OCI-LY1 (cell line): ENCODE measurements around the gene ADCYAP1R1.

Experiments used
- H2AFZ ChIP-seq: fragments of 200-600 bp; sonication (generic), shearing (Covaris generic); 2 replicates; pipeline ENCODE4 v1.6.0; 2014; ENCODE audit warnings: antibody characterized with exemption, mild to moderate bottlenecking, low read length
- H3F3A ChIP-seq: fragments of 200-600 bp; sonication (generic), shearing (Covaris generic); 2 replicates; pipeline ENCODE4 v1.6.0; 2014; ENCODE audit warnings: mild to moderate bottlenecking, antibody characterized with exemption, low read length, moderate library complexity; ENCODE audit not compliant: insufficient read depth
- H3K27ac ChIP-seq: fragments of 200-600 bp; sonication (generic); 2 replicates; pipeline ENCODE4 v1.5.1; 2014; ENCODE audit warnings: low read length, mixed run types, mild to moderate bottlenecking, low read depth; ENCODE audit not compliant: poor library complexity, severe bottlenecking
- H3K27me3 ChIP-seq: fragments of 200-600 bp; sonication (generic); 2 replicates; pipeline ENCODE4 v1.6.0; 2014; ENCODE audit warnings: antibody characterized with exemption, mild to moderate bottlenecking, low read length, moderate library complexity; ENCODE audit not compliant: insufficient read depth
- H3K36me3 ChIP-seq: fragments of 200-600 bp; sonication (generic); 2 replicates; pipeline ENCODE4 v1.6.1; 2014; ENCODE audit warnings: mild to moderate bottlenecking, antibody characterized with exemption, low read length, moderate library complexity, mixed read lengths; ENCODE audit not compliant: insufficient read depth
- H3K4me1 ChIP-seq: fragments of 200-600 bp; sonication (generic); 2 replicates; pipeline ENCODE4 v1.5.1; 2014; ENCODE audit warnings: mild to moderate bottlenecking, low read length, moderate library complexity; ENCODE audit not compliant: insufficient read depth, severe bottlenecking
- H3K4me2 ChIP-seq: fragments of 200-600 bp; sonication (generic), shearing (Covaris generic); 2 replicates; pipeline ENCODE4 v1.6.1; 2014; ENCODE audit warnings: low read length
- H3K4me3 ChIP-seq: fragments of 200-600 bp; sonication (generic); 2 replicates; pipeline ENCODE4 v1.5.1; 2014; ENCODE audit warnings: low read length, low read depth, mild to moderate bottlenecking, mixed read lengths; ENCODE audit not compliant: poor library complexity, severe bottlenecking
- H3K79me2 ChIP-seq: fragments of 200-600 bp; shearing (Covaris generic); 2 replicates; pipeline ENCODE4 v1.6.1; 2016; ENCODE audit warnings: mixed run types, low read length, mixed read lengths; ENCODE audit not compliant: insufficient read depth
- H3K9ac ChIP-seq: fragments of 200-600 bp; sonication (generic), shearing (Covaris generic); 2 replicates; pipeline ENCODE4 v1.6.1; 2014; ENCODE audit warnings: mild to moderate bottlenecking, low read length, mixed read lengths
- H3K9me2 ChIP-seq: fragments of 200-600 bp; sonication (generic), shearing (Covaris generic); 2 replicates; pipeline ENCODE4 v1.6.1; 2014; ENCODE audit warnings: low read depth, mild to moderate bottlenecking, low read length, mixed read lengths
- H3K9me3 ChIP-seq: fragments of 200-600 bp; shearing (Covaris generic); 2 replicates; pipeline ENCODE4 v1.6.1; 2014; ENCODE audit warnings: low read length, mixed read lengths
- H4K20me1 ChIP-seq: fragments of 200-600 bp; sonication (generic), shearing (Covaris generic); 2 replicates; pipeline ENCODE4 v1.6.0; 2016; ENCODE audit warnings: mild to moderate bottlenecking, low read length; ENCODE audit not compliant: insufficient read depth
- CTCF ChIP-seq: fragments of 200-600 bp; sonication (generic), shearing (Covaris generic); IDR thresholded peaks from 2 replicates; pipeline ENCODE4 v1.5.1; 2017; ENCODE audit warnings: mild to moderate bottlenecking, antibody characterized with exemption, low read length, moderate library complexity, mixed read lengths
- EZH2 ChIP-seq: fragments of 200-600 bp; sonication (generic), shearing (Covaris generic); IDR thresholded peaks from 2 replicates; pipeline ENCODE4 v1.8.0; 2017; ENCODE audit warnings: borderline replicate concordance, mixed run types, mild to moderate bottlenecking, antibody characterized with exemption, low read length, moderate library complexity, mixed read lengths

ADCYAP1R1 gene

GRCh38 chr7:31102151-31102972 lies 50.3 kb downstream of the ADCYAP1R1 start:
- H3K4me3 ChIP-seq: no peak overlapping the region
- TF ChIP-seq CTCF (no peak), EZH2 (no peak)

GRCh38 chr7:31102973-31103850 lies 51.1 kb downstream of the ADCYAP1R1 start:
- Histone ChIP-seq H3K4me3 (no peak overlapping the region), H3K27ac (no peak overlapping the region), H3K9ac (no peak overlapping the region), H3K9me2 (no peaks in the 10 kb centered on the region), H4K20me1 (no peaks in the 10 kb centered on the region), H3K79me2 (no peaks in the 10 kb centered on the region), H2AFZ (no peak overlapping the region), H3K36me3 (no peaks in the 10 kb centered on the region), H3F3A (no peaks in the 10 kb centered on the region), H3K9me3 (no peaks in the 10 kb centered on the region), H3K27me3 (no peaks in the 10 kb centered on the region), H3K4me2 (no peak overlapping the region), H3K4me1 (no peaks in the 10 kb centered on the region)
- no peak for TF ChIP-seq EZH2

More at GRCh38 chr7:31102151-31102972, 50.3 kb downstream of the ADCYAP1R1 start:
- H3K9me3 ChIP-seq: no peaks in the 10 kb centered on the region
- H3K9ac ChIP-seq: no peak overlapping the region
- H4K20me1 ChIP-seq: no peaks in the 10 kb centered on the region
- H2AFZ ChIP-seq: no peak overlapping the region
- no peaks in the 10 kb centered on the region for H3K9me2 ChIP-seq
- H3K36me3 ChIP-seq: no peaks in the 10 kb centered on the region
- no peaks in the 10 kb centered on the region for H3K4me1 ChIP-seq
- no peaks in the 10 kb centered on the region for H3K27me3 ChIP-seq
- H3K27ac ChIP-seq: no peak overlapping the region
- H3K4me2 ChIP-seq: no peak overlapping the region
- no peaks in the 10 kb centered on the region for H3F3A ChIP-seq
- no peaks in the 10 kb centered on the region for H3K79me2 ChIP-seq

- Histone ChIP-seq H3K9me3 (no peaks in the 10 kb centered on the region), H3K27me3 (no peaks in the 10 kb centered on the region)
Measured at GRCh38 chr7:31104361-31105255, 52.5 kb downstream of the ADCYAP1R1 start.

More at GRCh38 chr7:31104361-31105255, 52.5 kb downstream of the ADCYAP1R1 start:
- Histone ChIP-seq H2AFZ (no peak overlapping the region), H3K4me2 (no peak overlapping the region), H3F3A (no peaks in the 10 kb centered on the region), H4K20me1 (no peaks in the 10 kb centered on the region), H3K9ac (no peak overlapping the region), H3K4me3 (no peak overlapping the region), H3K4me1 (no peaks in the 10 kb centered on the region), H3K27ac (no peak overlapping the region), H3K36me3 (no peaks in the 10 kb centered on the region), H3K9me2 (no peaks in the 10 kb centered on the region), H3K79me2 (no peaks in the 10 kb centered on the region)
- TF ChIP-seq EZH2 (no peak), CTCF (no peak)
